CD8-positive, alpha-beta memory T cell (primary cell): Measurements from ENCODE around the gene UNC93B1. TPM values are rescaled to one million over a fixed set of nuclear protein-coding genes. Genes with fewer than 3 reads are reported as not detected.
A peak's percentile ranks its signal among the peaks of the same experiment; 100 is the strongest.

Experiments
- CTCF ChIA-PET: fragments of 350-600 bp; sonication (Branson Sonifier 250); formaldehyde crosslinking; loops from one replicate; lab custom pipeline; 2021; ENCODE audit warnings: antibody characterized with exemption; lab: Charles Lee
- POLR2A ChIA-PET: fragments of 350-600 bp; sonication (Branson Sonifier 250); formaldehyde crosslinking; loops from one replicate; lab custom pipeline; 2021; ENCODE audit warnings: antibody characterized with exemption; lab: Charles Lee
- DNase-seq, 5 donors: peaks; one replicate each; pipeline versions ENCODE4 v3.0.0 to v3.0.0-alpha.2; 2020 to 2022; ENCODE audit warnings: mixed read lengths in 1 of 5
- H3K27ac ChIP-seq: one replicate; pipeline ENCODE4 v1.7.0; 2013; ENCODE audit warnings: low read depth, mild to moderate bottlenecking, low read length, moderate library complexity
- H3K27me3 ChIP-seq: 2 replicates; pipeline ENCODE4 v1.7.0; 2013; ENCODE audit warnings: low read length, mild to moderate bottlenecking; ENCODE audit not compliant: insufficient read depth, poor library complexity, severe bottlenecking
- H3K36me3 ChIP-seq: 2 replicates; pipeline ENCODE4 v1.7.0; 2013; ENCODE audit warnings: mild to moderate bottlenecking, low read length, moderate library complexity; ENCODE audit not compliant: insufficient read depth
- H3K4me1 ChIP-seq: 2 replicates; pipeline ENCODE4 v1.7.0; 2013; ENCODE audit warnings: mild to moderate bottlenecking, low read length, moderate library complexity; ENCODE audit not compliant: insufficient read depth
- H3K4me3 ChIP-seq: 2 replicates; pipeline ENCODE4 v1.7.0; 2013; ENCODE audit warnings: mild to moderate bottlenecking, low read length
- H3K9me3 ChIP-seq: 2 replicates; pipeline ENCODE4 v1.7.0; 2013; ENCODE audit warnings: mild to moderate bottlenecking, low read length
- H3K27ac Mint-ChIP-seq, 8 donors: one replicate each; pipeline ENCODE4 v1.8.0; 2020 to 2021; ENCODE audit warnings: mixed read lengths in 8 of 8, mild to moderate bottlenecking in 6 of 8, inconsistent platforms in 3 of 8, moderate library complexity in 3 of 8
- H3K27me3 Mint-ChIP-seq, 2 donors: one replicate each; pipeline ENCODE4 v1.8.0; 2020 to 2021; ENCODE audit warnings: mixed read lengths in 2 of 2, mild to moderate bottlenecking in 1 of 2, moderate library complexity in 1 of 2
- H3K36me3 Mint-ChIP-seq, 3 donors: one replicate each; pipeline ENCODE4 v1.8.0; 2020 to 2021; ENCODE audit warnings: mixed read lengths in 3 of 3, inconsistent platforms in 1 of 3, mild to moderate bottlenecking in 1 of 3
- H3K4me1 Mint-ChIP-seq, 3 donors: one replicate each; pipeline ENCODE4 v1.8.0; 2020 to 2021; ENCODE audit warnings: mixed read lengths in 3 of 3, inconsistent platforms in 1 of 3, mild to moderate bottlenecking in 1 of 3
- H3K4me3 Mint-ChIP-seq, 7 donors: one replicate each; pipeline ENCODE4 v1.8.0; 2020 to 2021; ENCODE audit warnings: mixed read lengths in 7 of 7, mild to moderate bottlenecking in 6 of 7, moderate library complexity in 4 of 7, inconsistent platforms in 2 of 7
- H3K9me3 Mint-ChIP-seq, 5 donors: one replicate each; pipeline ENCODE4 v1.8.0; 2020 to 2022; ENCODE audit warnings: mixed read lengths in 5 of 5, mild to moderate bottlenecking in 3 of 5, moderate library complexity in 2 of 5, inconsistent platforms in 1 of 5
- polyA plus RNA-seq: library from polyadenylated mRNA; unstranded; fragments of 300-500 nt; fragmentation: Illumina TruSeq; gene quantifications from one replicate; pipeline ENCODE4 v1.2.3, GENCODE V29; 2021
- total RNA-seq, 2 experiments: library from RNA; stranded (reverse); gene quantifications; one replicate each; pipeline ENCODE4 v1.2.3, GENCODE V29; 2021

The UNC93B1 gene
- total RNA-seq (10 to 100 TPM in 1 of 2 experiments, 1 to 10 TPM in 1; 9.8 to 11.1 TPM), polyA plus RNA-seq (26.5 TPM)

- CTCF ChIA-PET = interaction anchor here (1.1 kb wide), 1 partner anchor 48 kb away, joined by 4 read pairs; no protein-coding TSS in a partner anchor
- POLR2A ChIA-PET = interaction anchor here (1.6 kb wide), 1 partner anchor 35 kb away, joined by 4 read pairs; the partner anchor contains the start of gene TCIRG1
- H3K4me3 ChIP-seq = peak within 1 kb of the TSS; percentile 56
- no peaks in the 10 kb centered on the region for H3K9me3 Mint-ChIP-seq
- H3K4me1 Mint-ChIP-seq = peaks cover 16 to 29% (median 16%) of the 10 kb centered on the region in 3 donors
- no peaks in the 10 kb centered on the region for H3K36me3 Mint-ChIP-seq
- H3K27ac Mint-ChIP-seq = peak within 1 kb of the TSS; percentile 78 to 91 (median 86)
- peak within 1 kb of the TSS; percentile 83 to 92 (median 88) for H3K4me3 Mint-ChIP-seq
- H3K4me1 ChIP-seq = peaks cover 9% of the 10 kb centered on the region
- DNase-seq = peak; percentile 64 to 88 (median 69)
- no peaks in the 10 kb centered on the region for H3K27me3 ChIP-seq
- no peaks in the 10 kb centered on the region for H3K36me3 ChIP-seq
- H3K9me3 ChIP-seq = no peaks in the 10 kb centered on the region
- no peaks in the 10 kb centered on the region for H3K27me3 Mint-ChIP-seq
- peak within 1 kb of the TSS; percentile 51 for H3K27ac ChIP-seq
Observed at GRCh38 chr11:68003846-68004550, at the start of gene UNC93B1. Gene UNC93B1, minus strand, starts transcription at chr11:68004097. Its CDS starts 54 bp downstream, at chr11:68004043.

- CTCF ChIA-PET = no interaction called here
- no peak for DNase-seq
Observed at GRCh38 chr11:68053117-68053516, 49.2 kb upstream of the UNC93B1 start.

GRCh38 chr11:68052137-68052873, 48.4 kb upstream of the UNC93B1 start:
- Mint-ChIP-seq H3K36me3 (peaks cover 0 to 56% (median 0%) of the 10 kb centered on the region in 3 donors), H3K4me3 (no peak overlapping the region), H3K9me3 (no peaks in the 10 kb centered on the region), H3K27ac (peak overlapping the region in 5 of 8 donors; percentile 8 to 72 (median 20)), H3K4me1 (no peaks in the 10 kb centered on the region), H3K27me3 (no peaks in the 10 kb centered on the region)
- Histone ChIP-seq H3K9me3 (no peaks in the 10 kb centered on the region), H3K4me3 (no peak overlapping the region), H3K27me3 (no peaks in the 10 kb centered on the region), H3K36me3 (peaks cover 4% of the 10 kb centered on the region), H3K27ac (no peak overlapping the region), H3K4me1 (no peaks in the 10 kb centered on the region)
- POLR2A ChIA-PET = interaction anchor here (1.9 kb wide), 1 partner anchor 12 kb away, joined by 4 read pairs; no protein-coding TSS in a partner anchor
- CTCF ChIA-PET = no interaction called here
- DNase-seq = no peak

More at GRCh38 chr11:68053117-68053516, 49.2 kb upstream of the UNC93B1 start:
- Histone ChIP-seq H3K27me3 (no peaks in the 10 kb centered on the region), H3K9me3 (no peaks in the 10 kb centered on the region), H3K36me3 (peaks cover 4% of the 10 kb centered on the region), H3K4me3 (no peak overlapping the region), H3K4me1 (no peaks in the 10 kb centered on the region), H3K27ac (no peak overlapping the region)
- peaks cover 0 to 49% (median 0%) of the 10 kb centered on the region in 3 donors for H3K36me3 Mint-ChIP-seq
- H3K4me3 Mint-ChIP-seq = no peak overlapping the region
- no peaks in the 10 kb centered on the region for H3K27me3 Mint-ChIP-seq
- POLR2A ChIA-PET = no interaction called here
- peak overlapping the region in 3 of 8 donors; percentile 11 to 56 (median 47) for H3K27ac Mint-ChIP-seq
- H3K4me1 Mint-ChIP-seq = no peaks in the 10 kb centered on the region
- H3K9me3 Mint-ChIP-seq = no peaks in the 10 kb centered on the region

- Histone ChIP-seq H3K9me3 (no peaks in the 10 kb centered on the region), H3K27ac (no peak overlapping the region), H3K27me3 (no peaks in the 10 kb centered on the region), H3K4me3 (no peak overlapping the region), H3K4me1 (no peaks in the 10 kb centered on the region), H3K36me3 (peaks cover 4% of the 10 kb centered on the region)
- H3K9me3 Mint-ChIP-seq = no peaks in the 10 kb centered on the region
- no peak for DNase-seq
- no peaks in the 10 kb centered on the region for H3K4me1 Mint-ChIP-seq
- ChIA-PET POLR2A (interaction anchor here (1.9 kb wide), 1 partner anchor 11 kb away, joined by 4 read pairs; no protein-coding TSS in a partner anchor), CTCF (no interaction called here)
- H3K27me3 Mint-ChIP-seq = no peaks in the 10 kb centered on the region
- no peak overlapping the region for H3K4me3 Mint-ChIP-seq
- H3K27ac Mint-ChIP-seq = peak overlapping the region in 5 of 8 donors; percentile 8 to 72 (median 51)
- peaks cover 0 to 61% (median 0%) of the 10 kb centered on the region in 3 donors for H3K36me3 Mint-ChIP-seq
Observed at GRCh38 chr11:68051191-68052136, 47.6 kb upstream of the UNC93B1 start.

GRCh38 chr11:68050371-68050841, 46.5 kb upstream of the UNC93B1 start:
- POLR2A ChIA-PET = interaction anchor here (1.9 kb wide), 1 partner anchor 10 kb away, joined by 4 read pairs; no protein-coding TSS in a partner anchor

GRCh38 chr11:68049509-68050370, 45.8 kb upstream of the UNC93B1 start:
- DNase-seq = no peak
- peaks cover 4% of the 10 kb centered on the region for H3K36me3 ChIP-seq
- H3K4me1 ChIP-seq = no peaks in the 10 kb centered on the region

More at GRCh38 chr11:68050371-68050841, 46.5 kb upstream of the UNC93B1 start:
- H3K36me3 ChIP-seq = peaks cover 4% of the 10 kb centered on the region
- no peaks in the 10 kb centered on the region for H3K27me3 ChIP-seq
- Mint-ChIP-seq H3K36me3 (peaks cover 0 to 71% (median 0%) of the 10 kb centered on the region in 3 donors), H3K4me1 (no peaks in the 10 kb centered on the region), H3K27me3 (no peaks in the 10 kb centered on the region), H3K27ac (peak overlapping the region in 1 of 8 donors; percentile 1), H3K4me3 (no peak overlapping the region), H3K9me3 (no peaks in the 10 kb centered on the region)
- no peaks in the 10 kb centered on the region for H3K9me3 ChIP-seq
- no peak for DNase-seq
- H3K4me3 ChIP-seq = no peak overlapping the region
- H3K4me1 ChIP-seq = no peaks in the 10 kb centered on the region
- H3K27ac ChIP-seq = no peak overlapping the region
- CTCF ChIA-PET = no interaction called here

More at GRCh38 chr11:68049509-68050370, 45.8 kb upstream of the UNC93B1 start:
- CTCF ChIA-PET = no interaction called here
- no peaks in the 10 kb centered on the region for H3K27me3 Mint-ChIP-seq
- Histone ChIP-seq H3K27ac (no peak overlapping the region), H3K4me3 (no peak overlapping the region), H3K27me3 (no peaks in the 10 kb centered on the region), H3K9me3 (no peaks in the 10 kb centered on the region)
- no peaks in the 10 kb centered on the region for H3K9me3 Mint-ChIP-seq
- H3K36me3 Mint-ChIP-seq = peaks cover 0 to 78% (median 0%) of the 10 kb centered on the region in 3 donors
- H3K4me3 Mint-ChIP-seq = no peak overlapping the region
- H3K4me1 Mint-ChIP-seq = no peaks in the 10 kb centered on the region
- POLR2A ChIA-PET = interaction anchor here (0.6 kb wide), 1 partner anchor 467 kb away, joined by 3 read pairs; no protein-coding TSS in a partner anchor
- no peak overlapping the region for H3K27ac Mint-ChIP-seq
